Measurements from ENCODE around the gene TNFRSF21. TPM values are rescaled to one million over a fixed set of nuclear protein-coding genes. Genes with fewer than 3 reads are reported as not detected.
"Not testable (repeated sequence)": the region's sequence is repeated elsewhere in the genome, so short reads cannot be mapped to it uniquely, and the experiment has no call there.

TNFRSF21 gene
- total RNA-seq, 1 donor from 2014 or later = 64.6 TPM

DNA sequence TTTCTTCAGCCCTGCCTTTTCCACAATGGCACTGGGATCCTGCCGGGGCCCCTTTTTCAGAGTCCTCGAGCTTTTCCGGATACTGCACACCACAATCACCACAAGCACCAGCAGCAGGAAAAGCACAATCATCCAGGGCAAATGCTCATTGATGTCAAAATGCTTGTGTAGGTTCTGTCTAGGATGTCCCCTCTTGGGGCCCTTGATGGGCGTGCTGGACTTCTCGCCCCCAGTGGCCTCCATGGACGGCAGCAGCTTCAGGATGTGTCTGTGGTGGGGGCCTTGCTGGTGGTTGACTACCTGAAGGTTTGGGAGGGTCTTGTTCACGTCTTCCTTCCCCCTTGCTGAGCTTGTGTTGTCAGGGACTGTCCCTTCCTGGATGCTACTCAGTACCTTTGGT is 25.7 kb downstream of the TNFRSF21 start:
- ATAC-seq = no peak

DNA sequence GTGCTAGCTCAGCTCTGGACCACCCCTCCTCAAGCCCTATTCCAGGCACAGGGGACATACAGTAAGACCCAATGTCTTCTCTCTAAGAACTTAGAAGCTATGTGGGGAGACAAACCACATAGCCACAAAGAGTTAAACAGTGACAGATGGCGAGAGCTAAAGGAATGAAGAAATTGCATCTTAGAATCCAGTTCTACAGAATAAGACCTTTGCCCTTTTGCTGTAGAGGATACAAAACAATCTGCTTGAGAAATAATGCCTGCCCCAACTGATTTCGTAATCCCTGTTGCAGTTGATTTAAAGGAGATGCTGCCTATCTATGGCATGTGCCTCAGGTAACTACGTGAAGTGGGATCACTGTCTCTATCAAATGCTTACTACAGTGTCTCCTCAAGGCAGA is 31.2 kb downstream of the TNFRSF21 start:
- ATAC-seq = no peak

DNA sequence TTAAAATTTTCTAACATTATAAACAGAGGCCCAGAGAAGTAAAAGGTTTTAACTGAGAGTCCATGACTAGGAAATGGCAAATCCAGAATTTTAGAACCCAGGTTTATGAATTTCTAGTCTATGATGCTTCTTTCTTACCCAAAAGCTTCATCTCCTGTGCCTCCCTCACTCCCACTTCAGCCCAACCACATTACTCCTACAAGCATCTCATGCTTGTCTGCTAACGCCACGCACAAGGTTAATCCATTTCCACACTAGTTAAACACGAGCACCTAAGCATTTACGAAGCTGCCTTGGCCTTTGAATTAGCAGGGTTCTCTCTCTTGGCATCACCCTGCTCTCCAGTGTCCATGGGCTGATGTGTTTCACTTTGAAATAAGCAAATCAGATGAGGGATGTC is 32.0 kb downstream of the TNFRSF21 start:
- no peak for ATAC-seq

DNA sequence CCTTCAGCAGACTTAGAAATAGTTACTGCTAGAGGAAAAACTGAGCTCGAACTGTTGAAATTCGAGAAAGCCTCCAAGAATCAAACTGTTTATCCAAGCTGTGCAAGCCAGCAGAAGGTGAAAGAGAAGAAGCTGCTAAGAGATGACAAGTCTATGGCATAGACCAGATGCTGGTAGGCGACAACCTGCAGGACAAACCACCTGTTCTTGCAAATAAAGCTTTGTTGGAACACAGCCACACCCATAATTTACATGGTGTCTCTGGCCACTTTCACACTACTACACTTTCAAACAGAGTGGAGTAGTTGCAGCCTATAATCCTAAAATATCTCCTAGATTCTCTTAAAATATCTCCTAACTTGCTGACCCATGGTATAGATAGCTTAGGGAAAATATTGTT is 33.3 kb downstream of the TNFRSF21 start:
- no peak for ATAC-seq

DNA sequence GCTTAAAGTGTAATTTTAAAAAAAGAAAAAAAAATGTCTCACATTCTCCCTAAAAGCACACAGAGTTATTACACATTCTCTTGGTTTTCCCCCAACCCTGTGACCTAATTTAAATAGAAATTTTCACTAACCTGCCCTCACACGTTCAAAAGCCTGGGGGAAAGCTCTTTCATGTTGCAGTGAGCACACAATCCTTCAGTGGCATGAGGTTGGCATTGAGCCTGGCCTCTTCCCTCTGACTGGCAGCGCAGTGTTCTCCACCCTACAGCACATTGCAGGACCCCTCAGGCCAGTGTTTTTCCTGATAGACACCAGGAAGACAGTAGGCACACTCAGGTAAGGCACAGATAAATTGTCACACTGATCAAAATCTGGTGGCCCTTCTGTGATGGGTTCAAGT is 34.1 kb downstream of the TNFRSF21 start:
- ATAC-seq = peak; percentile 60

DNA sequence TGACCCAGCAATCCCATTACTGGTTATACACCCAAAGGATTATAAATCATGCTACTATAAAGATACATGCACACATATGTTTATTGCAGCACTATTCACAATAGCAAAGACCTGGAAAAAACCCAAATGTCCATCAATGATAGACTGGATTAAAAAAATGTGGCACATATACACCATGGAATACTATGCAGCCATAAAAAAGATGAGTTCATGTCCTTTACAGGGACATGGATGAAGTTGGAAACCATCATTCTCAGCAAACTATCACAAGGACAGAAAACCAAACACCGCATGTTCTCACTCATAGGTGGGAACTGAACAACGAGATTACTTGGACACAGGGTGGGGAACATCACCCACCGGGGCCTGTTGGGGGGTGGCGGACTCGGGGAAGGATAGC is 34.6 kb downstream of the TNFRSF21 start:
- ATAC-seq = not testable (repeated sequence)

DNA sequence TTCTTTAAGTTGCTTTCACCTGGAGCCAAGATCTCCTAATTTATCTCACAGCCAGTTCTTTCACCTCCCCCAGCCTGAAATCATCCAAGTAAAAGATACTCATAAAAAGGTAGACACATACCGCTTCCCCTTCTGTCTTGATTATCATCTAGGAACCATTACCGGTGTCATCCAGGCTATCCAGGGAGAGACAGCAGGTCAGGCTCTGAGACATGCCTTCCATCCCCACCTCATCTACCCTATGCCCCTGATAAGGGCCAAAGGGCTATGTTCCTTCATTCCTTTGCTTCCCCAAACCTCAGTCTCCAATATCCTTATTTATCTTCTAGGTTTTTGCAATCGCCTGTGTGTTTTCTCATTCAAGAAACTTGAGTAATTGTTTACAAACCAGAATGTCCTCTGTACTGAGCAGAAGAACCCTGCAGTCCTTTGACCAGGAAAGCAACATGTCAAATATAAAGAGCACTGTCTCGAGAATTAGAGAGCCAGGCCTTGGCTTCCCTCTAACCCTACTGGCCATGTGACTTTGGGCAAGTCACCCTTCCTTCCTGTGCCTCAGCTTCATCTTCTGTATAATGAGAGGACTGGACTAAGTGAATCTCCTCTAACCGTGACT is 41.0 kb downstream of the TNFRSF21 start:
- ATAC-seq = no peak

DNA sequence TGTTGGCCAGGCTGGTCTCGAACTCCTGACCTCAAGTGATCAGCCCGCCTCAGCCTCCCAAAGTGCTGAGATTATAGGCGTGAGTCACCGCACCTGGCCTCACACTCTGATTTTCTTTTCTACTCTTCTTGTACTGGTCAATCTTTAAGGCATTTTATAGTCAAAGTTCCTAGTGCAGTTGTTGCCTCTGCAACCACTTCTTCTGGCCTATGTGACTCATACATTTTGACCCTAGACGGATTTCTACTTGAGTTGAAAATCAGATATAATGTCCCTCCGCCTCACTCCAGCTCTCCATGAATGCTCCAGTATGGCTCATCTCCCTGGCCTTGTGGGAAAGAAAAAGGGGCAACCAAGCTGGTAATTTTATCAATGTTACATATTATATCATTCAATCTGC is 42.4 kb downstream of the TNFRSF21 start:
- ATAC-seq = no peak

DNA sequence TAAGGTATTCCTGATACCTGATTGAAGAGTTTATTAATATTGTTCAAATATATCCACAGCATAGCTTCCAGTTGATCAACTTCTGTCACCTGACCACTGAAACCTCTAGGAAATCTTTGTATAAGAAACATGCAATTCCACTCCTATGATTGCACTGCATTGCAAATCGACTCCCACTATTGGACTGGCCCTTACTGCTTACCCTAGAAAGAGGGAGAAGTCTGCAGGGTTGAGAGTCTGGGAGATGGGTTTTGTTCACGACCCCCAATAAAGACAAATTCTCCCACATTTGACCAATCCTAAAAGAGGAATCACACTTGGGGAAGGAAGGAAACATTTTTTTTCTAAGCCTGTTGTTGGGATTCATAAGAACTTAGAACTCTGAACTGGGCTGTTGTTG is 43.7 kb downstream of the TNFRSF21 start:
- no peak for ATAC-seq

DNA sequence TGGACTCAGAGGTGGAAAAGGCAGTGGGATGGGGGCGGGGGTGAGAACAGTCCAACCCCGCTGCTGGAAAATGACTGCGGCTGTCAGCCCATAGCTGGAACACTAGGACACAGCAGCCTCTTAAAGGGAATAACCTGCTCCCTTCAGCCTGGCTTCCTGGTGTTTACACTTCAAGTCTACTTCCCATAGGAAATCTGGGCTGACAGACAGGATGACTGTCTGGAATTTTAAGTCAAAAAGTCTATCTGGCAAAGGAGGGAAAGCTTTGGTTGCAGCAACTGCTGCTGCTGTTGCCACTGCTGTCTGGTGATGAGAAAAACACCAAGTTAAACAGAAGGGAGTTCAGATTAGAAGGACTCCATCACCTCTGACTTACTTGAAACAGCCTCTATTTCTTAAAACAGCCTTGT is 44.9 kb downstream of the TNFRSF21 start:
- no peak for ATAC-seq

DNA sequence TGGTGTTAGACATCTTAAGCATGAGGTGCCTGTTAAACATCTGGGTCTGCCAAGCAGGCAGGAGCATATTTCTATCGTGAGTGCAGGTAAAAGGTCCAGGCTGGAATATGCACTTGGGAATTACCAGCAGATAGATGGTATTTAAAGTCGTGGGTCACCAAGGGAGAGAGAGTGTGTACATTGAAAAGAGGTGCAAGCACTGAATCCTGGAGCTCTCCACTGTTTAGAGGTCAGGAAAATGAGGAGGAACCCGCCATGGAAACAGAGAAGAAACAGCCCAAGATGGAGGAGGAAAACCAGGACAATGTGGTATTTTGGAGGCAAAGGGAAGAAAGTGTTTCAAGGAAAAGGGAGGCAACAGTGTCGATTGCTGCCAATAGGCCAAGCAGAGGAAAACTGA is 46.4 kb downstream of the TNFRSF21 start:
- ATAC-seq = no peak

DNA sequence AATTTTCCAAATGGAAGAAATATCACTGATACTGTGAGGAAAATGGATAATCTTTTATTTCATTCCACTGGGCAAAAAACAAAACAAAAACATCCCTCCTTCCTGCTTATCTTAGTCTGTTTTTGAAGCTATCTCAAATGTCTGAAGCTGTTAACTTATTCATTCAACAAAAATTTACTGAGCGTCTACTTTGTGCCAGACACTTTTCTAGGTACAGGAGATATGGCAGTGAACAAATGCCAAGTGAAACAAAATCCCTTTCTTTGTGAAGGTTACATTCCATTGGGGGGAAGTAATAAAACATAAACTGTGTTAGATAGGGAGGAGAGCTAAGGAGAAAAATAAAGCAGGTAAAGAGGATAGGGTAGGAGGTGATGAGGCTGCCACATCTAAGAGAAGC is 47.5 kb downstream of the TNFRSF21 start:
- ATAC-seq = no peak

DNA sequence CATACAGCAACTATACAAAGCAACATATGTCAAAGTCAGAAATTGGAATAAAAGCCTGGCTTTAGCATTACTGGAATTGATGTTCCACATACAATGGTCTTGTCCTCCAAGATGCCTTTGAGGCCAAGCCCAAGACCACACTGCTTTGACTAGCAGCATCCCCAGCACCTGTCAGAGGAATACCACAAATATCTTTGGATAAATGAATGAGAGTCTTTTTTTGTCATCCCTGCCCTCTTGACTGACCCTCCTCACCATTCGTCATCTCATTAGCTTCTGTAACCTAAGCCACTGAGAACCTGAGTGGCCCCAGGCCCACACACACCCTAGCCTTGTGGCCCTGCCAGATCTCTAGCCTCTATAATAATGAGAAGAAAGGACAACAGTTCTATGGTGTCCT is 48.5 kb downstream of the TNFRSF21 start:
- ATAC-seq = no peak

DNA sequence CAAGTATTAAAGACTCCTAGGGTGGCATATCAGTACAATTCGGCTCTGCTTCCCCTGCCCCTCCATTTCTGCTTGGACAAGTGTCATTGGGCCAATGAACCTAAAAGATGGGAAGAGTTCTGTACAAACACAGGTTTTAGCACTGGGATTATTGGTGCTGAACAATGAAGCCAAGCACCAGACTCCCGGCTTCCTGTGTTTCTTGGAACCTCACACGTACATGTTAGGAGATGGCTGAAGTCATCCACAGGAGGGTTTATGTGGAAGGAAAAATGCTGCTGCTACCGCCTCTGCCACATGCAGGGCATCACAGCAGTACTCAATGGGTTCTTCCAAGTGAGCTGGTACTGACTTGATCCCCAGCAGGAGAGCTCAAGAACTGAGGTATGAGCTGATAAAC is 49.7 kb downstream of the TNFRSF21 start:
- no peak for ATAC-seq

DNA sequence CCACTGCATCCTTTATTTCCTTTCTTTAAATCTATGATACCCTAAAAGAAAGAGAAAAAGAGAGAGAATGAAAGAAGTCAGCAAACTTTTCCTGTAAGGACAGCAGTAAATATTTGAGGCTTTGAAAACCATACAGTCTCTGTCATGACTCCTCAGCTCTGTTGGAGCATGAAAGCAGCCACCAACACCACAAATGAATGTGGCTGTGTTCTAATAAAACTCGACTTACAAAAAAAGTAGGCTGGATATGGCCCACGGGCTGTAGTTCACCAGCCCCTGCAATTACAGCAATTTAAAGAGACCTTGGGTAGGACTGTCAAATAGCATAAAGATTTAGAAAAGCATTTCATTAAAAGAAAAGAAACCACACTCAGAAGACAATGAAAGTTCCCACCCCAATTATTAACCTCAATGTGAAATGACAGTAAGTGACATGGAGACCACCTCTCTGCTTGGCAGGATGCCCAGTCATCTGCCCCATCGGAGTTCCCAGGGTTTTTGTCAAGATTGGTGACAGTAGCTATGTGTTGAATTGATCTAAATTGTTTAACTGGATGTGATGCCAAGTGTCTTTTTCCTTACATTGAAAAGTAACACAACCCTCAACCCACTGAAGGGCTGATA is 50.9 kb downstream of the TNFRSF21 start:
- ATAC-seq = no peak

DNA sequence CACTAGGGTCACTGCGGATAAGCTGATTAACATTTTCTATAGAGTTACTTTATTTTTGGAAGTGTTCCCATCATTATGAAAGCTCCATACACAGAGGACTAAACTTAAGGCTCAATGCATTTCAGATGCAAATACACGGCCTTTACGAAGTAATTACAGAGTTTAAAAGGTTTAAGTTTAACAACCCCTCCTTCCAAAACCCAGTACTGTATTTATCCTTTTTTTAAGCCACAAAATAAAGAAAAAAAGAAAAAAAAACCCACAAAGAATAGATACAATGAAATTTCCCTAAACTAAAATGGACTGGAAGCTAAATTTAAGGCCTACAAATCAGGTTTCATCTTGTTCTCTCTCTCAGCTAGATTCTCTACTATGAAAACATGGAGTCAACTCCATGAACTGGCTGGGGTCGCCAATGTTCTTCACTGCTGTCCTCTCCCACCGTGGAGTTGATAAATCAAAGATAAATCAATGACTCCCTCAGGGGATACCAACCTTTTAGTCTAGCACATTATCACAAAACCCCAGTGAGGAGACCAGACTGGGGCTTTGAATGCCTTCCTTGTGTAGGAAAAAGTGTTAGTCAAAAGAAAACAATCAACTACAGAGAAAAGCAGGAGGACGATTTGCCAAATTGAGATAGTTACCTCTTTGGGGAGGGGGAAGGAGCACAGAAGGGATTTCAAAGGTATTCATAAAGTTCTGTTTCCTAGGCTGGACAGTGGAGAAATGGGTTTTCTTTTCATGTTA is 52.5 kb downstream of the TNFRSF21 start:
- ATAC-seq = no peak

DNA sequence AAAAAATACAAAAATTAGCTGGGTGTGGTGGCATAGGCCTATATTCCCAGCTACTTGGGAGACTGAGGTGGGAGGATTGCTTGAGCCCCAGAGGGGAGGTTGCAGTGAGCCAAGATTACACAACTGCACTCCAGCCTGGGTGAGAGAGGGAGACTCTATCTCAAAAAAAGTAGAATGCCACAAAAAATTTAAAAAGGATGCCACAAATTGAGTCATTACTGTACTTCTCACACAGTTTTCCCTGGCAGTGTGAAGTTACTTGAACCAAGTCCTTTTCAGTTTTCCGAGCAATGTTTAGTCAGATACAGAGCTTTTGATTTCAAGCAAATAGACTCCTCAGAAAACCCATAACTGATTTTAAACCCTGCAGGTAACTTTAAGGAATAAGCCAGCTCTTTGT is 53.3 kb downstream of the TNFRSF21 start:
- no peak for ATAC-seq

DNA sequence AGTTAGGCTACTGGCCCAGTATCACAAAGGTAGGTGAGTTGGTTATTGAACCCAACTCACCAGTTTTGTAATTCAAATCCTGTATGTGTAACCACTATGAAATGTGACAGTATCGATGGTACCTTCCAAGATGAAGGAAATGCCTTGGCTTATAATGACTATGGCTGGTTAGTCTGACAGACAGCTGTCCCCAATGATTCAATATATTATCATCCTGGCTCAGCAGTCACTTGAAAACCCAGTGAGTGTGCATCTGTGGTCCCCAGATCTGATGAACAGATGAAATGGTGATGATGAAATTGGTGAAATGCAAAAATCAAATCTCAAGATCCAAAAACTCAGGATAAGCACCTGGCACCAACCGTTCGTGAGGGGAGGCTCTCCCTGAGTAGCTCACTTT is 54.8 kb downstream of the TNFRSF21 start:
- peak; percentile 39 for ATAC-seq

DNA sequence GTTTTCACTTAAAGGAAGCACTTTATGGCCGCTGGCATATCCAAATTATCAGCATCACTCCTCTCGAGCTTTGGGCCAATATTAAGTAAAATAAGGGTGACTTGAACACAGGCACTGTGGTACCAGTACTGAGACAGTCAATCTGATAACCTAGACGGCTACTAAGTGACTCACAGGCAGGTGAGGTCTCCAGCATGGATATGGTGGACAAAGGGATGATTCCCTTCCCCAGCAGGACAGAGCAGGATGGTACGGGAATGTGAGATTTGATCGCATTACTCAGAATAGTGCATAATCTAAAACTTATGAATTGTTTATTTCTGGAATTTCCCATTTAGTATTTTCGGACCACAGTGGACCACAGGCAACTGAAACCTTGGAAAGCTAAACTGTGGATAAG is 55.7 kb downstream of the TNFRSF21 start:
- ATAC-seq = no peak

DNA sequence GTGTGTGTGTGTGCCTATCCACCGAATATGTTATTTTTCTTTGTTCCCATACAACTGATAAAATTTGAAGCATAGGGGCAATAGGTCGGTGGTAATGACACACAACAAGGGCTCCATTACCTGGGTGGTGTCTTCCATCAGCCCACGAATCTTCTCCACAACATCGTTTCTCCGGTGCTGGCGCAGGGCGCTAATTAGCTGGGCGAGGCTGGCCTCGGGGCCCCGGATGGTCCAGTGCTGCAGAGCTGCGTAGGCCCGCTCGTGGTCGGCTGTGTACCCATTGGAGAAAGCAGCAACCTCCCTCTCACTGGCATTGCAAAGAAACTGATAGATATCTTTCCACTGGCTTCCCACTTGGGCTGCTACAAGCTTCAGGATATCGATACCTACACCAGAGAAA is 56.6 kb downstream of the TNFRSF21 start:
- no peak for ATAC-seq

DNA sequence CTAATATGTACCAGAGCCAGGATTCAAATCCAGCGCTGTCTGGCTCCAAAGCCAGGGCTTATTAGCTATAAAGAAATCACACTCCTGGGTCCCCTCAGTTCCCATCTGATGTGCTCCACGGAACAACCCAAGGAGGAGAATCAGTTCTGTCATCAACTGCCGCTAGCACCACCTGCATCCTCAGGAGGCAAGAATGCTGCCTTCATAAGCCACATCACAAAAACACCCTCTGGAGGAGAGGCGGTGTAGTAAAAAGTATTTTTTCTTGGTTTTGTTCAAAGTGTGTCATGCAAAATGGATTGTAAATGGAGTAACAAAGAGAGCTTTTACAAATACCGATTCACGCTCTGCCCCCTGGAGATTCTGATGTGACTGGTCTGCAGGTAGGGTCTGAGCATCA is 57.1 kb downstream of the TNFRSF21 start:
- ATAC-seq = no peak

DNA sequence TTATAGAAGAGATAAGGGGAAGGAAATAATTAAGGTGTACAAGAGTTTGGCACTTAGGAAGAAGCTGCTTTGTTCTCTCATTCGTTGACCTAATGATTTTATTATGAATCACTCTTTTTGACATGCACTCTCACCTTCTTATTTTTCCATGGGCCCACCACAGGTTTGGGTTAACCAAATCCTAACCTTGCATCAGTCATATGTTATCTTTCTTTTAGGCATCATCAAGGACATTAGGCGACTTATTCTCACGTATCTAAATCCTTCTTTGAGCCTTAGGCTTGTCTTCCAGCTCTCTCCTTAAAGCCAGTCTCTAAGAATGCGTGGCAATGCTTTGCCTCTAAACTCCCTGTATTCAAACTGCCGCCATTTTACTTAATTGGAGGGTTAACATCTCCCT is 58.3 kb downstream of the TNFRSF21 start:
- no peak for ATAC-seq

DNA sequence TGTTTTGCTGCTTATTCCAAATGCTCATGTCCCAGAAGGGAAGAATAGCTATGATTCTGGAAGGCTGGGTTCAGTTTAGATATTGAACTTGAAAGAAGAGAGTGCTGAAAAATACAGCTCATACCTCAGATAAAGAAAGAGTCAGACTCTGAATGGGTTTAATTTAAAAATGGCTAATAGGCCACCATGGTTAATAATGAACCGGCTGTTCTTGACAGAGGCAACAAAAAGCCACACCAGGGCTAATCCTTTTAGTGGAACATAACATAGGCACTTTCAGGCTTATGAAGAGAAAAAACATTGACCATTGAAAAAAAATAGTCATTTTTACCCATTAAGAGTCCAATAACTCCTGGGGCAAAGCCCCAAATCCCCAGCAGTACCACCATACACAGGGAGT is 59.4 kb downstream of the TNFRSF21 start:
- ATAC-seq = no peak

DNA sequence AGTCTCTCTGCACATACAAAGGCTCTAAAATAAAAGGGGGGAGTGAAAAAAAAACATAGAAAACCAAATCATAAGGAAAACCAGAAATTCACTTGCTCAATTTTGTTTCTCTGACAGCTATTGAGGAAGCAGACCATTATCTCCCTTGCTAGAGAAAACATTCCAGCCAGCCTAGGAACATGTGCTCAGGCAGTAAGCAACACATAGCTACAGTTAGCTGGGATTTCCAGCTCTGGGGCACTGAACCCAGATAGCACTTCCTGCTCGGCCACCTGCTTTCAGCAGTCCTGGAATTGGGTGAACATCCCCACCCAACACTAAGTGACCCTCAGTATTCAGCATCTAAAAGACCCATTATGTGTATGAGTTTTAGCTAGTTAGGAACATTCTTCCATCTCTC is 61.3 kb downstream of the TNFRSF21 start:
- ATAC-seq = no peak

All from esophagus mucosa (tissue), 1 donor.